Prostate gland (tissue), 2 donors: ENCODE results near the gene GRB10.

Experiments used
- CTCF ChIP-seq, 4 experiments: fragments of 200-600 bp in 2 of 4; fragments of 450-650 bp in 2 of 4; sonication (generic) in 2 of 4; IDR thresholded peaks; 1 replicate in 3 of 4; 2 replicates in 1 of 4; pipeline ENCODE4 v1.5.1; 2016 to 2019; ENCODE audit warnings: antibody characterized with exemption in 4 of 4, mild to moderate bottlenecking in 2 of 4, moderate library complexity in 2 of 4
- POLR2A ChIP-seq: fragments of 450-650 bp; IDR thresholded peaks from one replicate; pipeline ENCODE4 v1.6.1; 2016; ENCODE audit warnings: antibody characterized with exemption, mild to moderate bottlenecking
- POLR2AphosphoS5 ChIP-seq: sonication (generic); formaldehyde crosslinking; IDR thresholded peaks from one replicate; pipeline ENCODE4 v1.6.1; 2017; ENCODE audit warnings: antibody characterized with exemption

- TF ChIP-seq CTCF (IDR thresholded peaks at IDR 0.05), result no peak
- no peak for TF ChIP-seq POLR2AphosphoS5
- no peak for TF ChIP-seq POLR2A
Measured at GRCh38 chr7:50584793-50585408, 197.8 kb downstream of the GRB10 start.
